Heart right ventricle (tissue), 16 donors: Measurements from ENCODE around the gene PTPRD. TPM values are rescaled to one million over a fixed set of nuclear protein-coding genes. Genes with fewer than 3 reads are reported as not detected.

ENCODE experiments used
- ATAC-seq, 8 donors: fragments of 200-7000 bp; cut with Tn5 transposase; one replicate each; pipeline ENCODE4 v1.9.1; 2020; ENCODE audit warnings: mild to moderate bottlenecking in 8 of 8, moderate library complexity in 8 of 8, moderate number of reproducible peaks in 1 of 8
- DNase-seq, 2 donors: peaks; one replicate each; pipeline ENCODE4 v3.0.0-alpha.2; 2020
- H3K27ac ChIP-seq, 10 donors: fragments of 200-600 bp; sonication (generic) in 2 of 10; one replicate each; pipeline versions ENCODE4 v1.5.0 to v1.8.0; 2020 to 2022; ENCODE audit warnings: mild to moderate bottlenecking in 3 of 10
- H3K27me3 ChIP-seq, 7 donors: fragments of 200-600 bp; one replicate each; pipeline ENCODE4 v1.8.0; 2021 to 2022; ENCODE audit warnings: mild to moderate bottlenecking in 2 of 7
- H3K36me3 ChIP-seq, 9 donors: fragments of 200-600 bp; sonication (generic) in 1 of 9; one replicate each; pipeline versions ENCODE4 v1.5.0 to v1.8.0; 2020 to 2022; ENCODE audit warnings: mild to moderate bottlenecking in 2 of 9
- H3K4me1 ChIP-seq, 9 donors: fragments of 200-600 bp; sonication (generic) in 1 of 9; one replicate each; pipeline versions ENCODE4 v1.5.0 to v1.8.0; 2020 to 2022; ENCODE audit warnings: mild to moderate bottlenecking in 4 of 9
- H3K4me3 ChIP-seq, 10 donors: fragments of 200-600 bp; sonication (generic) in 2 of 10; one replicate each; pipeline versions ENCODE4 v1.5.0 to v1.8.0; 2020 to 2022; ENCODE audit warnings: mild to moderate bottlenecking in 7 of 10, moderate library complexity in 2 of 10
- H3K9me3 ChIP-seq, 11 donors: fragments of 200-600 bp in 10 of 11; sonication (generic) in 2 of 11; one replicate each; pipeline versions ENCODE4 v1.5.0 to v1.8.0; 2013 to 2022; ENCODE audit warnings: mild to moderate bottlenecking in 2 of 11, control low read depth in 1 of 11, moderate library complexity in 1 of 11
- WGBS, 2 donors: extraction: QIAGEN DNeasy Blood & Tissue Kit; methylation state at CpG; one replicate each; pipeline ENCODE4 v1.1.7; 2013; ENCODE audit warnings: inconsistent platforms in 1 of 2; 5-methylcytosine and 5-hydroxymethylcytosine counted together
- intact Hi-C, 10 donors: fragments of 100-400 bp; cut with DNase I; formaldehyde crosslinking; loops; one replicate each; pipeline versions ENCODE4 v1.11.1 to v1.14.2; 2022
- polyA plus RNA-seq, 2 donors: library from polyadenylated mRNA; stranded (reverse); fragments of 200-250 nt; gene quantifications; one replicate each; pipeline ENCODE4 v1.2.3, GENCODE V29; 2013
- total RNA-seq, 10 donors: library from RNA; stranded (reverse); fragmentation: NEBNext Ultra II Directional in 3 of 10; extraction: Animal tissue kit (Norgen Biotek cat#: 25700) in 3 of 10; gene quantifications; one replicate each; pipeline versions ENCODE4 v1.2.1 to v1.2.4, GENCODE V29; 2021 to 2023
- TF ChIP-seq, protein P1 (sequence below), 9 donors: fragments of 200-600 bp; sonication (generic) in 2 of 9; IDR thresholded peaks; one replicate each; pipeline versions ENCODE4 v1.5.0 to v1.8.0; 2021 to 2022; ENCODE audit warnings: antibody characterized with exemption in 9 of 9, mild to moderate bottlenecking in 5 of 9, moderate library complexity in 1 of 9
- donor health status: Arrhythmogenic right ventricular cardiomyopathy.
- donor health status: ischemic (EF 13 %, LVEDD 7.1; RV severe dilation, severe dysfunction).
- donor health status: healthy with polysubstance abuse.
- donor health status: DM: no; HTN: yes; CAD: no.
- donor health status: DM: no; HTN: no; CAD: no.
- donor health status: ischemic (EF 25% LVEDD 6.9; RV normal size, moderate dysfunction).
- donor health status: ischemic (EF 25% LVEDD 5.7; RV mildly dilated, moderate dysfunction).
- donor health status: healthy.
- donor health status: DM: yes; HTN: yes; CAD: no.
- donor health status: Ischemic cardiomyopathy.
- donor health status: ischemic (EF 35%, LVEDD 5.7; RV mildly dilated, moderate dysfunction).
- donor health status: nonischemic (EF 11% LVEDD 7.7; RV severe dilation, severe dysfunction).
- donor health status: DM: yes; HTN: yes; CAD: no.
- donor health status: PGD.
- donor health status: ischemic (EF 29% LVEDD 5.4; RV normal size, mild dysfunction).
- donor health status: nonischemic (EF 23%, LVEDD 6.1; RV moderate dilation, normal function).

The PTPRD gene
- total and polyA plus RNA-seq, 12 donors, result 1.4 to 25.2 (median 13.0) TPM

DNA sequence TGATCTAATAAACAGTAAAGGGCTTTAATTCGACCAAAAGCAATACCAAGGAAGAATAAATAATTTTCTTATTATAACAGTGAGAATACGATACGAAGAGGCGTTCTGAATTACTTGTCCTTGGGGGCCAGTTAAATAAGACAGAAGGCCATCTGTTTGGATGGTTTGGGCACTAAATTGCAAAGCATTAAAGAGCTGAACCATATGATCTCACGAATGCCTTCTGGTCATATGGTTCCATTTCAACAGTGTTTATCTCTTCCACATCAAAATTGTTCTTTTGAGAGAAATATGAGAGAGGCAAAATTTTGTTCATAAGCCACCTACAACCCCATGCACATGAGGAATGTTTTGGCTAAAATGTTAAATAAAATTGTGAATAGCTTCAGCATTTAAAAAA is 605.4 kb downstream of the PTPRD start:
- Histone ChIP-seq H3K36me3 (no peaks in the 10 kb centered on the region), H3K4me1 (no peaks in the 10 kb centered on the region), H3K9me3 (no peaks in the 10 kb centered on the region), H3K4me3 (no peak overlapping the region), H3K27ac (no peak overlapping the region), H3K27me3 (no peaks in the 10 kb centered on the region)
- intact Hi-C loops, result loop anchor here in 1 of 10 donors (2.0 kb wide), 1 partner anchor 15 kb away; no protein-coding TSS in a partner anchor
- TF ChIP-seq, protein P1, sequence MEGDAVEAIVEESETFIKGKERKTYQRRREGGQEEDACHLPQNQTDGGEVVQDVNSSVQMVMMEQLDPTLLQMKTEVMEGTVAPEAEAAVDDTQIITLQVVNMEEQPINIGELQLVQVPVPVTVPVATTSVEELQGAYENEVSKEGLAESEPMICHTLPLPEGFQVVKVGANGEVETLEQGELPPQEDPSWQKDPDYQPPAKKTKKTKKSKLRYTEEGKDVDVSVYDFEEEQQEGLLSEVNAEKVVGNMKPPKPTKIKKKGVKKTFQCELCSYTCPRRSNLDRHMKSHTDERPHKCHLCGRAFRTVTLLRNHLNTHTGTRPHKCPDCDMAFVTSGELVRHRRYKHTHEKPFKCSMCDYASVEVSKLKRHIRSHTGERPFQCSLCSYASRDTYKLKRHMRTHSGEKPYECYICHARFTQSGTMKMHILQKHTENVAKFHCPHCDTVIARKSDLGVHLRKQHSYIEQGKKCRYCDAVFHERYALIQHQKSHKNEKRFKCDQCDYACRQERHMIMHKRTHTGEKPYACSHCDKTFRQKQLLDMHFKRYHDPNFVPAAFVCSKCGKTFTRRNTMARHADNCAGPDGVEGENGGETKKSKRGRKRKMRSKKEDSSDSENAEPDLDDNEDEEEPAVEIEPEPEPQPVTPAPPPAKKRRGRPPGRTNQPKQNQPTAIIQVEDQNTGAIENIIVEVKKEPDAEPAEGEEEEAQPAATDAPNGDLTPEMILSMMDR (IDR thresholded peaks at IDR 0.05), result no peak
- no peak for DNase-seq
- no peak for ATAC-seq
- WGBS, 2 donors, result 83 to 87% methylated on average over 5 of the region's 5 CpGs

DNA sequence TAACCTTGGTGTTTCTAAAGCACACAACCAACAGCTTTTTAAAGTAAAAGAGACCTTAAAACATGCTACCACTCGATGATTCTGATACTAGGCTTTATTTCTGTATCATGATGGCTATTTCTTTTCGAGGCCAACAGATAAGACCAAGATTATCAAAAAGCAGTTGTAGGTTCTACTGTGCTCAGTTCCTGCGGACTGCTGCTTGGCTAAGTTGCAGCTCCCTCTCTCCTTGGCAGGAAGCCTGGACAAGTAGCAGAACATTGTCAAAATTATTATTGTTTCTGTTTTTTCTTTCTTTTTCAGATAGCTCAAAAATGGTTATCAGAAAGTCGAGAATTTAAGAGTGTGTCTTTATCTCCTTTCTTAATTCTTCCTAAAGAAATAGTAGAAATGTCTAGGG is 607.6 kb downstream of the PTPRD start:
- H3K9me3 ChIP-seq, result peaks cover 0 to 6% (median 0%) of the 10 kb centered on the region in 11 donors
- 3 to 4% methylated on average over 4 of the region's 4 CpGs for WGBS, 2 donors
- TF ChIP-seq, protein P1 (IDR thresholded peaks at IDR 0.05), result no peak
- no peak for DNase-seq
- ATAC-seq, result no peak
- no peaks in the 10 kb centered on the region for H3K36me3 ChIP-seq
- H3K27me3 ChIP-seq, result no peaks in the 10 kb centered on the region
- no peak overlapping the region for H3K27ac ChIP-seq
- no peak overlapping the region for H3K4me3 ChIP-seq
- intact Hi-C loops, result no loop called here
- no peaks in the 10 kb centered on the region for H3K4me1 ChIP-seq

DNA sequence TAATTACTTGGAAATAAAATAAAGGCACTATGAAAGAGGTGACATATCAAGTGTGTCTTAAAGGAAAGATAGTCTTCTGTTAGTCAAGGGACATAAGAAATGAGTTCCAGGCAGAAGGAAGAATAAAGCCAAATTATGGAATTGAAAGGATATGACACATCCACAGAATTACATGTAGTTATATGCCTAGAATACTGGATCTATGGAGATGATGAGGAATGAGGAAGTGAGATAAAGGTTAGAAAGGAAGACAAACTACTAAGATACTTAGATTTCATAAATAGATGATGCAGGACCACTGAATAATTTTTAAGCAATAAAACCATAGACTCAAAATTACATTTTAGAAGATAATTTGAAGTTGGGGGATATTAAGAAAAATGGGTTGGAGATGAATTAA is 609.8 kb downstream of the PTPRD start:
- intact Hi-C loops, result no loop called here

DNA sequence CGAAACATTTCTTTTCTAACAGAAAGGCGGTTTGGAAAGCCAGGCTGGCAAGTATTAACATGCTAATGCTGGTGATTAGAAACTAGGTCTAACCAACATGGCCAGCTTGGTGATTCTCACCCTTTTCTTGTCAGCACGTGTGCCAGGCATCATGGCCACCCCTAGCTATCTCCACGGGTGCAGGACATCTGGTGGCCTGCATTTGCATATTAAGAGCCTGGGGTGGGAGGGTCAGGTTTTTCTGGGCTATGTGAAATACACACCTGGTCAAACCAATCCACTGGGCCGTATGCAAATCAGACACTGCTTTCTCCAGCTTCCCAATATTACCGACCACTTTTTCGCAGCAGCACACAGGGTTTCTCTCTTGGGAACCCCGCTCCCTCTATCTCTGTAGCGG is 612.1 kb downstream of the PTPRD start:
- Histone ChIP-seq H3K27me3 (no peaks in the 10 kb centered on the region), H3K27ac (no peak overlapping the region), H3K36me3 (no peaks in the 10 kb centered on the region), H3K4me3 (no peak overlapping the region), H3K4me1 (peaks cover 0 to 7% (median 0%) of the 10 kb centered on the region in 9 donors), H3K9me3 (peaks cover 0 to 6% (median 0%) of the 10 kb centered on the region in 11 donors)
- TF ChIP-seq, protein P1 (IDR thresholded peaks at IDR 0.05), result no peak
- intact Hi-C loops, result no loop called here
- DNase-seq, result no peak
- 73 to 80% methylated on average over 9 of the region's 9 CpGs for WGBS, 2 donors
- no peak for ATAC-seq

More for the DNA sequence above, 609.8 kb downstream of the PTPRD start:
- Histone ChIP-seq H3K27me3 (no peaks in the 10 kb centered on the region), H3K4me1 (peaks cover 0 to 7% (median 0%) of the 10 kb centered on the region in 9 donors), H3K9me3 (peaks cover 0 to 6% (median 0%) of the 10 kb centered on the region in 11 donors), H3K4me3 (no peak overlapping the region), H3K36me3 (no peaks in the 10 kb centered on the region), H3K27ac (no peak overlapping the region)
- DNase-seq (no peak), ATAC-seq (no peak)
- TF ChIP-seq, protein P1 (IDR thresholded peaks at IDR 0.05), result no peak
